HEK293 (cell line): Measurements from ENCODE around the gene UROD.

Source experiments
- CTCF ChIA-PET: fragments of 350-600 bp; formaldehyde crosslinking; extraction: SDS; loops from one replicate; lab custom pipeline; 2021; ENCODE audit warnings: antibody characterized with exemption; lab: Yijun Ruan, JAX
- POLR2A ChIA-PET: fragments of 300-600 bp; formaldehyde crosslinking; extraction: SDS; loops from one replicate; lab custom pipeline; 2020; ENCODE audit warnings: antibody characterized with exemption, inconsistent platforms; lab: Yijun Ruan, JAX
- H3K27ac ChIP-seq: fragments of 200-500 bp; sonication (Bioruptor generic); 2 replicates; pipeline ENCODE4 v1.5.1; 2014; ENCODE audit warnings: low read depth, low read length, control low read depth, inconsistent platforms; ENCODE audit errors: extremely low read depth
- H3K36me3 ChIP-seq, 2 experiments: fragments of 200-500 bp in 1 of 2; sonication (Bioruptor generic) in 1 of 2; 1 replicate in 1 of 2; 2 replicates in 1 of 2; pipeline ENCODE4 v1.5.1; 2014 to 2017; ENCODE audit warnings: inconsistent platforms in 2 of 2, low read length in 2 of 2; ENCODE audit not compliant: control insufficient read depth in 2 of 2, insufficient read depth in 1 of 2
- H3K4me1 ChIP-seq: fragments of 200-500 bp; sonication (Bioruptor generic); 2 replicates; pipeline ENCODE4 v1.5.1; 2014; ENCODE audit warnings: mild to moderate bottlenecking, low read length, inconsistent platforms; ENCODE audit not compliant: control insufficient read depth, insufficient read depth
- H3K4me3 ChIP-seq: 2 replicates; pipeline ENCODE4 v1.5.1; 2011; ENCODE audit warnings: low read depth, mild to moderate bottlenecking, control low read depth, low read length, moderate library complexity
- H3K9me3 ChIP-seq: fragments of 200-500 bp; sonication (Bioruptor generic); 2 replicates; pipeline ENCODE4 v1.5.1; 2014; ENCODE audit warnings: low read depth, low read length, inconsistent platforms; ENCODE audit not compliant: control insufficient read depth, insufficient read depth
- BCL11A ChIP-seq: fragments of 450-650 bp; formaldehyde crosslinking; IDR thresholded peaks from 2 replicates; pipeline ENCODE4 v1.5.1; 2016; ENCODE audit warnings: low read depth, missing biosample characterization, missing genetic modification characterization
- IKZF3 ChIP-seq: fragments of 450-650 bp; IDR thresholded peaks from 2 replicates; pipeline ENCODE4 v1.5.0; 2018; ENCODE audit warnings: missing biosample characterization, mild to moderate bottlenecking, missing genetic modification characterization, moderate library complexity
- KLF7 ChIP-seq: fragments of 450-650 bp; formaldehyde crosslinking; IDR thresholded peaks from 2 replicates; pipeline ENCODE4 v1.5.1; 2016; ENCODE audit warnings: missing biosample characterization, missing genetic modification characterization, borderline replicate concordance
- MYNN ChIP-seq: fragments of 450-650 bp; formaldehyde crosslinking; IDR thresholded peaks from 2 replicates; pipeline ENCODE4 v1.5.1; 2016; ENCODE audit warnings: missing biosample characterization, missing genetic modification characterization, borderline replicate concordance
- RBAK ChIP-seq: fragments of 450-650 bp; formaldehyde crosslinking; IDR thresholded peaks from 2 replicates; pipeline ENCODE4 v1.5.1; 2016; ENCODE audit warnings: missing biosample characterization, missing genetic modification characterization
- SALL2 ChIP-seq: fragments of 450-650 bp; formaldehyde crosslinking; IDR thresholded peaks from 2 replicates; pipeline ENCODE4 v1.5.0; 2017; ENCODE audit warnings: missing biosample characterization, mild to moderate bottlenecking, missing genetic modification characterization, borderline replicate concordance
- WT1 ChIP-seq: fragments of 450-650 bp; formaldehyde crosslinking; IDR thresholded peaks from 2 replicates; pipeline ENCODE4 v1.5.1; 2016; ENCODE audit warnings: missing biosample characterization, missing genetic modification characterization
- YY2 ChIP-seq: fragments of 450-650 bp; formaldehyde crosslinking; IDR thresholded peaks from 2 replicates; pipeline ENCODE4 v1.5.1; 2016; ENCODE audit warnings: missing biosample characterization, missing genetic modification characterization
- ZFP69B ChIP-seq: fragments of 450-650 bp; formaldehyde crosslinking; IDR thresholded peaks from 2 replicates; pipeline ENCODE4 v1.5.1; 2016; ENCODE audit warnings: missing biosample characterization, missing genetic modification characterization
- ZNF133 ChIP-seq: fragments of 450-650 bp; formaldehyde crosslinking; IDR thresholded peaks from 2 replicates; pipeline ENCODE4 v1.5.1; 2016; ENCODE audit warnings: missing biosample characterization, missing genetic modification characterization
- ZNF19 ChIP-seq: fragments of 450-650 bp; formaldehyde crosslinking; IDR thresholded peaks from 2 replicates; pipeline ENCODE4; 2016; ENCODE audit warnings: missing biosample characterization, missing genetic modification characterization, low read depth
- ZNF211 ChIP-seq: fragments of 450-650 bp; formaldehyde crosslinking; IDR thresholded peaks from 2 replicates; pipeline ENCODE4 v1.5.1; 2016; ENCODE audit warnings: low read depth, missing biosample characterization, missing genetic modification characterization
- ZNF24 ChIP-seq: fragments of 450-650 bp; formaldehyde crosslinking; IDR thresholded peaks from 2 replicates; pipeline ENCODE4 v1.5.1; 2016; ENCODE audit warnings: missing biosample characterization, missing genetic modification characterization
- ZNF416 ChIP-seq: fragments of 450-650 bp; formaldehyde crosslinking; IDR thresholded peaks from 2 replicates; pipeline ENCODE4 v1.5.1; 2016; ENCODE audit warnings: missing biosample characterization, missing genetic modification characterization
- ZNF48 ChIP-seq: fragments of 450-650 bp; formaldehyde crosslinking; IDR thresholded peaks from 2 replicates; pipeline ENCODE4 v1.5.1; 2016; ENCODE audit warnings: missing biosample characterization, missing genetic modification characterization
- ZNF561 ChIP-seq: fragments of 450-650 bp; IDR thresholded peaks from 2 replicates; pipeline ENCODE4 v1.5.1; 2018; ENCODE audit warnings: missing biosample characterization, missing genetic modification characterization, borderline replicate concordance
- ZNF571 ChIP-seq: fragments of 450-650 bp; formaldehyde crosslinking; IDR thresholded peaks from 2 replicates; pipeline ENCODE4 v1.5.0; 2017; ENCODE audit warnings: missing biosample characterization, missing genetic modification characterization
- ZNF654 ChIP-seq: fragments of 450-650 bp; formaldehyde crosslinking; IDR thresholded peaks from 2 replicates; pipeline ENCODE4 v1.5.1; 2016; ENCODE audit warnings: low read depth, missing biosample characterization, missing genetic modification characterization
- ZNF670 ChIP-seq: fragments of 450-650 bp; formaldehyde crosslinking; IDR thresholded peaks from 2 replicates; pipeline ENCODE4 v1.5.1; 2016; ENCODE audit warnings: missing biosample characterization, missing genetic modification characterization, low read depth
- ZNF792 ChIP-seq: fragments of 450-650 bp; formaldehyde crosslinking; IDR thresholded peaks from 2 replicates; pipeline ENCODE4 v1.5.1; 2016; ENCODE audit warnings: missing biosample characterization, missing genetic modification characterization
- ZNF830 ChIP-seq: fragments of 450-650 bp; IDR thresholded peaks from 2 replicates; pipeline ENCODE4 v1.5.0; 2018; ENCODE audit warnings: missing biosample characterization, missing genetic modification characterization, low read depth, mild to moderate bottlenecking, moderate library complexity
- ZSCAN16 ChIP-seq: fragments of 450-650 bp; formaldehyde crosslinking; IDR thresholded peaks from 2 replicates; pipeline ENCODE4 v1.5.1; 2016; ENCODE audit warnings: missing biosample characterization, missing genetic modification characterization
- TF ChIP-seq, protein P1 (sequence below): fragments of 450-650 bp; formaldehyde crosslinking; IDR thresholded peaks from 2 replicates; pipeline ENCODE4 v1.5.1; 2016; ENCODE audit warnings: missing biosample characterization, missing genetic modification characterization
- TF ChIP-seq, protein P2 (sequence below): fragments of 450-650 bp; formaldehyde crosslinking; IDR thresholded peaks from 2 replicates; pipeline ENCODE4 v1.5.1; 2016; ENCODE audit warnings: missing biosample characterization, missing genetic modification characterization, borderline replicate concordance

The UROD gene

DNA sequence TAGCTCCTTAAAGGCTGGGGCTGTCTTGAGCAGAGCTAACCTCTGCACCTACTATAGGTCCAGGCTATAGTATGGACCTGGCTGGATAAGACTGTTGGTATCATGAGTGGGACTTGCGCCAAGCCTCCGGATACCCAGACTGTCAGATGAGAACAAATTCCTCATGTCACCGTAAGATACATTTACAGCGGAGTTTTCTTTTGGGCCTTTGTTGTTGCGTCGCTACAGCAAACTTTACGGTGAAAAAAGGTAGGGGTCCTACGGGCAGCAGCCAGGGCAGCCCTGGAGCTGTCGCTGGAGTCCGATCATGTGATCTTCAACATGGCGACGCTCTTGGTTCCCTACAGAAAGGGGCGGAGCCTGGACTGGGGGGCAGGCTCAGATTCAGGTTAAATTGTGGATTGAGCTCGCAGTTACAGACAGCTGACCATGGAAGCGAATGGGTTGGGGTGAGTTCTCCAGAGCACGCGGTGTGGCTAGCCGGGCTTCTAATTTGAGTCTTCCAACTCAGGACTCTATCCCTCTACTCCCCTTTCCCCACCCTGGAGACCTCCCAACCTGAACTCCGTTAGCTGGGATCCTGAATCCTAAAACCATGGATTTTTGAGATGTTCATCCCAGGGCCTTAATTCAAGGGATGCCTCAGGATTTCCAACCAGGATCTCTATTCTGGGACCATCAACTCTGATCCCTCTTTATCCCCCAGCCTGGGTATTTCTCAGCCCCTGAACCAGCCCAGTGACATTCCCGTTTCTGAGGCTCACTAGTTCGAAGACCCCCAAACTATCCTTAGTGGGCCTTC lies at the start of gene UROD (continued):
- TF ChIP-seq ZNF654 (tag by site-specific recombination), result peak; percentile 5; the same call in 1 of the 2 replicates
- peak; percentile 79; the same call in 1 of the 2 replicates for TF ChIP-seq KLF7 (tag by site-specific recombination)
- no peak for TF ChIP-seq ZNF670 (tag by site-specific recombination)
- no peak for TF ChIP-seq ZNF48 (tag by site-specific recombination)
- TF ChIP-seq, protein P1, sequence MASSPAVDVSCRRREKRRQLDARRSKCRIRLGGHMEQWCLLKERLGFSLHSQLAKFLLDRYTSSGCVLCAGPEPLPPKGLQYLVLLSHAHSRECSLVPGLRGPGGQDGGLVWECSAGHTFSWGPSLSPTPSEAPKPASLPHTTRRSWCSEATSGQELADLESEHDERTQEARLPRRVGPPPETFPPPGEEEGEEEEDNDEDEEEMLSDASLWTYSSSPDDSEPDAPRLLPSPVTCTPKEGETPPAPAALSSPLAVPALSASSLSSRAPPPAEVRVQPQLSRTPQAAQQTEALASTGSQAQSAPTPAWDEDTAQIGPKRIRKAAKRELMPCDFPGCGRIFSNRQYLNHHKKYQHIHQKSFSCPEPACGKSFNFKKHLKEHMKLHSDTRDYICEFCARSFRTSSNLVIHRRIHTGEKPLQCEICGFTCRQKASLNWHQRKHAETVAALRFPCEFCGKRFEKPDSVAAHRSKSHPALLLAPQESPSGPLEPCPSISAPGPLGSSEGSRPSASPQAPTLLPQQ (tag by site-specific recombination), result peak; percentile 56; the same call in 1 of the 2 replicates
- TF ChIP-seq IKZF3 (tag by site-specific recombination), result 0 out of 2 replicates have a peak, but pooled peaks have one; percentile 25
- 0 out of 2 replicates have a peak, but pooled peaks have one; percentile 42 for TF ChIP-seq BCL11A (tag by site-specific recombination)
- no peak for TF ChIP-seq ZFP69B (tag by site-specific recombination)
- TF ChIP-seq ZNF24 (tag by site-specific recombination), result peak; percentile 85

DNA sequence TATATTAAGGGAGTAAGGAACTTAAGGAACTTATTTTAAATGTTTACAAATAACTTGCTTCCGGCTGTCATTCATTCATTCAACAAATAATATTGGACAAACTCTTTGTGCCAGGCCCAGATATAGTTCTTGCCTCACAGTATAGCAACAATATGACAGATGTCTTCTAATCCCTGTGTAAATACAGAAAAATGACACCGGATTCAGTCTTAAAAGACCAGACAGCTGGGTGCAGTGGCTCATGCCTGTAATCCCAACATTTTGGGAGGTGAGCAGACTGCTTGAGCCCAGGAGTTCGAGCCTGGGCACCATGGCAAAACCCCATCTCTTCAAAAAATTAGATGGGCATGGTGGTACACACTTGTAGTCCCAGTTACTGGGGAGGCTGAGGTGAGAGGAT lies 49.3 kb upstream of the UROD start:
- TF ChIP-seq ZNF19 (no peak), ZNF211 (tag by site-specific recombination) (no peak), ZNF571 (no peak)
- TF ChIP-seq, protein P2, sequence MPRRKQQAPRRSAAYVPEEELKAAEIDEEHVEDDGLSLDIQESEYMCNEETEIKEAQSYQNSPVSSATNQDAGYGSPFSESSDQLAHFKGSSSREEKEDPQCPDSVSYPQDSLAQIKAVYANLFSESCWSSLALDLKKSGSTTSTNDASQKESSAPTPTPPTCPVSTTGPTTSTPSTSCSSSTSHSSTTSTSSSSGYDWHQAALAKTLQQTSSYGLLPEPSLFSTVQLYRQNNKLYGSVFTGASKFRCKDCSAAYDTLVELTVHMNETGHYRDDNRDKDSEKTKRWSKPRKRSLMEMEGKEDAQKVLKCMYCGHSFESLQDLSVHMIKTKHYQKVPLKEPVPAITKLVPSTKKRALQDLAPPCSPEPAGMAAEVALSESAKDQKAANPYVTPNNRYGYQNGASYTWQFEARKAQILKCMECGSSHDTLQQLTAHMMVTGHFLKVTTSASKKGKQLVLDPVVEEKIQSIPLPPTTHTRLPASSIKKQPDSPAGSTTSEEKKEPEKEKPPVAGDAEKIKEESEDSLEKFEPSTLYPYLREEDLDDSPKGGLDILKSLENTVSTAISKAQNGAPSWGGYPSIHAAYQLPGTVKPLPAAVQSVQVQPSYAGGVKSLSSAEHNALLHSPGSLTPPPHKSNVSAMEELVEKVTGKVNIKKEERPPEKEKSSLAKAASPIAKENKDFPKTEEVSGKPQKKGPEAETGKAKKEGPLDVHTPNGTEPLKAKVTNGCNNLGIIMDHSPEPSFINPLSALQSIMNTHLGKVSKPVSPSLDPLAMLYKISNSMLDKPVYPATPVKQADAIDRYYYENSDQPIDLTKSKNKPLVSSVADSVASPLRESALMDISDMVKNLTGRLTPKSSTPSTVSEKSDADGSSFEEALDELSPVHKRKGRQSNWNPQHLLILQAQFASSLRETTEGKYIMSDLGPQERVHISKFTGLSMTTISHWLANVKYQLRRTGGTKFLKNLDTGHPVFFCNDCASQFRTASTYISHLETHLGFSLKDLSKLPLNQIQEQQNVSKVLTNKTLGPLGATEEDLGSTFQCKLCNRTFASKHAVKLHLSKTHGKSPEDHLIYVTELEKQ, result 0 out of 2 replicates have a peak, but pooled peaks have one; percentile 13
- ChIA-PET POLR2A (interaction anchor here (1.1 kb wide), 1 partner anchor 49 kb away, joined by 4 read pairs; the partner anchor contains the start of genes HECTD3 and UROD), CTCF (no interaction called here)
- H3K27ac ChIP-seq, result no peak overlapping the region
- no peaks in the 10 kb centered on the region for H3K9me3 ChIP-seq
- no peak overlapping the region for H3K4me3 ChIP-seq
- H3K36me3 ChIP-seq, result peaks cover 0 to 10% of the 10 kb centered on the region in 2 experiments; a peak in 2 of 3 replicates
- H3K4me1 ChIP-seq, result no peaks in the 10 kb centered on the region

DNA sequence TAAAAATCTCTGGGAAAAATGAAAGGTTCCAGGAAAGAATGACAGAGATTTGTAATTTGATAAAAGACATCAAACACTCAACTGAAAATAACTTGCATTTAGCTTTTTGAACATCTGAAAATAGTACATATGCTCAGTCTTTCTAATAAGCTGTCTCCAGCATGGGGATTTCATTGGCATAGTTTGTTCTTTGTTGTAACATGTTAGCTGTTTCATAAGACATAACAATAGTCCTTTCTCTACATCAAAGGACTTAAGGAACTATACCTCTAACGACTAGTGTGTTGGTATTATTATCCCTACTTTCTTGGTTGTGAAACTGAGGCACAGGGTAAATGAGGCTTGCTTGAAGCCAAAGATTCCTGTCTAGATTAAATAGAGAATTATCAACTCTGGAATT lies 47.7 kb upstream of the UROD start:
- H3K27ac ChIP-seq, result no peak overlapping the region
- no peaks in the 10 kb centered on the region for H3K9me3 ChIP-seq
- ChIA-PET POLR2A (no interaction called here), CTCF (interaction anchor here (0.7 kb wide), 1 partner anchor 40 kb away, joined by 3 read pairs; no protein-coding TSS in a partner anchor)
- no peaks in the 10 kb centered on the region; a peak in 1 of 3 replicates for H3K36me3 ChIP-seq
- H3K4me3 ChIP-seq, result no peak overlapping the region
- TF ChIP-seq RBAK (tag by site-specific recombination), result no peak
- no peak for TF ChIP-seq ZNF561 (tag by site-specific recombination)
- no peak for TF ChIP-seq ZNF792
- no peak for TF ChIP-seq YY2
- TF ChIP-seq WT1 (tag by site-specific recombination), result no peak
- no peak for TF ChIP-seq SALL2 (tag by site-specific recombination)
- no peak for TF ChIP-seq MYNN (tag by site-specific recombination)
- no peak for TF ChIP-seq ZNF24 (tag by site-specific recombination)
- TF ChIP-seq ZSCAN16 (tag by site-specific recombination), result no peak
- TF ChIP-seq ZNF416 (tag by site-specific recombination), result no peak
- no peak for TF ChIP-seq ZNF133
- no peak for TF ChIP-seq ZNF830 (tag by site-specific recombination)
- TF ChIP-seq, all 188 proteins: peak for 0
- H3K4me1 ChIP-seq, result peaks cover 5% of the 10 kb centered on the region
